SIG-M5 treated with dmso at 0.1 percent for 504 hours (cell line): ENCODE data around the gene KRTAP27-1.

Experiments
- DNase-seq: peaks from one replicate; lab custom pipeline; 2025; ENCODE audit not compliant: unreplicated experiment; lab: John Stamatoyannopoulos, UW

The KRTAP27-1 gene, protein sequence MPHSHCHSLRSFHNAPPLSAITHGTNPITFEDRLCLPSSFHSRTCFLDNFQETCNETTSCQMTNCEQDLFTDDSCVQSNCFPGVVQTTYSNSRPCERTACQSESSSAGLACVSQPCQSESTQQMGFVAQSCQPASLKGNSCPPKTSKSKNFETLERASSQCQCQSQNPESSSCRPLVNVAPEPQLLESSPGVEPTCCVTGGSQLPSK

GRCh38 chr21:30337276-30337744 is at the start of gene KRTAP27-1:
TSS of gene KRTAP27-1 (minus strand) at chr21:30337694. CDS start at chr21:30337668, 26 bp downstream.
- no peak for DNase-seq

- DNase-seq = no peak
These were observed 44.7 kb upstream of the KRTAP27-1 start for GRCh38 chr21:30382201-30382600.

- DNase-seq = no peak
These were observed 34.8 kb upstream of the KRTAP27-1 start, which contains the start of gene KRTAP13-2 for GRCh38 chr21:30372139-30372770. TSS of gene KRTAP13-2 (minus strand) at chr21:30372271. CDS start at chr21:30372213, 58 bp downstream.

- DNase-seq = no peak
These were observed 18.4 kb upstream of the KRTAP27-1 start for GRCh38 chr21:30355906-30356305.

GRCh38 chr21:30354308-30355005 is 17.0 kb upstream of the KRTAP27-1 start:
- DNase-seq = no peak

- DNase-seq = no peak
These were observed 14.0 kb upstream of the KRTAP27-1 start for GRCh38 chr21:30351534-30351933.

- no peak for DNase-seq
These were observed 12.1 kb upstream of the KRTAP27-1 start for GRCh38 chr21:30349572-30349971.

DNA sequence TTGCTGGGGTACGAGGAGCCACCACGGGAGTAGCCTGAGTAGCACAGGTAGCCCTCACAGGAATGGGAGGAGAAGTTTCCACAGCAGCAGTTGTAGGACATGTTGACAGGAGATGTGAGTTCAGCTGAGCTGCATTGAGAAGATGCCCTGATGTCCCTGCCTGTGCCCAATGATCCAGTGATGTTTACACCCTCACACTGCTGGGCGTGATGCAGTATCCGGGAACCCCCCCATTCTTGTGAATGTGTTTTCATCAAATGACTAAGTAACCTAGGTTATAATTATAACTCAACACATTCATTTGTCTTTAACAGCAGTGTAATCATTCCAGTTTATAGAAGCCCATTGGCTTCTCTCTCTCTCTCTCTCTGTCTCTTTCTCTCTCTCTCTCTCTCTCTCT is 11.0 kb upstream of the KRTAP27-1 start, which contains the start of gene KRTAP23-1:
Gene KRTAP23-1 (minus strand): TSS at position 101 of the 400 bp plus-strand sequence. CDS start 0 bp downstream, at position 101.
- no peak for DNase-seq

DNA sequence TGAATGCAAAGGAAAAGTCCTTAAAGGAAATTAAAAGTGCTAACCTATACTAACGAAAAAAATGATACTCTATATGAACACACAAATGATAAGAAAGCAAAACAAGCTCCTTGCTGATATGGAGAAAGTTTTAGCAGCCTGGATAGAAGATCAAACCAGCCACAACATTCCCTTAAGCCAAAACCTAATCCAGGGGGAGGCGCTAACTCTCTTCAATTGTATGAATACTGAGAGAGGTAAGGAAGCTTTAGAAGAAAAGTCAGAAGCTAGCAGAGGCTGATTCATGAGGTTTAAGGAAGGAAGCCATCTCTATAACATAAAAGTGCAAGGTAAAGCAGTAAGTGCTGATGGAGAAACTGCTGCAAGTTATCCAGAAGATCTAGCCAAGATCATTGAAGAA is 7.5 kb upstream of the KRTAP27-1 start:
- no peak for DNase-seq

GRCh38 chr21:30340714-30341573 is 3.5 kb upstream of the KRTAP27-1 start:
- peak; percentile 30 for DNase-seq

DNA sequence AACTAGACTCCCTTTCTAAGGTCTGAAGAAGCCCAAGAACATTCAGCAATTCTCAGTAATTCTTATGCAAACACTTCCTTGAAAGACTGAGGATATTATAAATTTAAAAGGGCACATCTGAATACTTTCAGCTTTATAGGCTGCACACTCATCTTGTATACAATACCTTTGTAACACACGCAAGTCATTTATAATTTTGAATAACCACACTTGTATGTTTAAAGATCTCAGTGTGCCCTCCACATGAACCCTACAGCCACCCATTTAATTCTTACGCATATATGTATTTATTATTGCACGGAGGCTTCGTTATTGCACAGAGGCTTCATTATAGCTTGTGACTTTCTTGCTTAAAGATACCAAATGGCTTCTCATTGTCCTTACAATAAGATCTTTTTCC is 1.2 kb upstream of the KRTAP27-1 start:
- no peak for DNase-seq

GRCh38 chr21:30337772-30338171 is 278 bp upstream of the KRTAP27-1 start:
- DNase-seq = no peak

GRCh38 chr21:30336596-30336995 is 898 bp downstream of the KRTAP27-1 start:
- DNase-seq = no peak

DNA sequence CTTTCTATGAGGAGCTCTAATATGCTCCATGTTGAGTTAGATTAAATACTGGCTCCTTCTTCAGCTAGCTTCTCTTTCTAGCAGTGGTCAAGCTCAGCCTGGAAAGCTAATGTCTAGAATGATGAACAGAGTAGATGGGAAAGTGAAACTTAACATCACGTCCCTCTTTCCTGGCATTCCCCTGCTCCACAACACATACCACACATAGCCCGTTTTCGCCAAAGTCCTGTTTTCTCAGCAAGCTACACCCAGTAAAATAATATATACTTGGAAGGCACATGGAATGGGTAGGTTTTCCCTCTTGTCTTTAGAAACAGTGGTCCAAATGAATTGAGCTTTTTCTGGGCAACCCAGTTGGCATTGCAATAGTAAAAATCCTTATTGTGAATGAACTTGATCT is 3.8 kb downstream of the KRTAP27-1 start:
- DNase-seq = no peak

GRCh38 chr21:30332681-30333080 is 4.8 kb downstream of the KRTAP27-1 start:
- no peak for DNase-seq

GRCh38 chr21:30329203-30329875 is 8.2 kb downstream of the KRTAP27-1 start:
- DNase-seq = no peak

- no peak for DNase-seq
These were observed 11.1 kb downstream of the KRTAP27-1 start for GRCh38 chr21:30326390-30326789.

- no peak for DNase-seq
These were observed 17.3 kb downstream of the KRTAP27-1 start, which contains the start of gene KRTAP26-1 for GRCh38 chr21:30320215-30320614. TSS of gene KRTAP26-1 (minus strand) at chr21:30320315. CDS start at chr21:30320035, 280 bp downstream.

DNA sequence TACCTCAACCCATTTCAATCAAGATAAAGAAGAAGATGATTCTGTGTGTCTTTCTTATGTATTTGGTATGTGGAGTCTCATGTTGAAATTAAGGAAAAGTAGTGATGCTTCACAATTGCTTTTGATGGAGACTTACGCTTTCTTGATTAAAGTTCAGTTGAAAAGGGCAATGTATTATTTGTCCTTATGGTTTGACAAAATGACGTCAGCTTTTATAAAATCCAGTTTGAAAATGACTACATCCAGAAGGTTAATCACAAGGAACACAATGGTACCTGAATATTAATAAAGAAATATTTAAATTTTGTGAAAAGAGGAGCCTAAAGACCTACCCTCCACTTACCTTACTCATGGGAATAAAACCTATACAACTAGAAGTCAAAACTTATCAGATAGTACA is 21.8 kb downstream of the KRTAP27-1 start:
- DNase-seq = no peak

GRCh38 chr21:30306884-30307283 is 30.6 kb downstream of the KRTAP27-1 start:
- DNase-seq = no peak
